ENCODE data around the gene RARS1.

GRCh38 chr5:168529374-168530234 is 43.3 kb downstream of the RARS1 start:
- TF ChIP-seq CTCF (IDR thresholded peaks at IDR 0.05), result no peak
- TF ChIP-seq POLR2A (IDR thresholded peaks at IDR 0.05), result no peak

Measured in testis (tissue), 2 donors.